AG04450 (cell line): Measurements from ENCODE around the gene OR14A16. TPM values are rescaled to one million over a fixed set of nuclear protein-coding genes. Genes with fewer than 3 reads are reported as not detected.

ENCODE experiments used
- CTCF ChIA-PET: fragments of 300-600, 350-600 bp; formaldehyde crosslinking; extraction: SDS; loops from one replicate; lab custom pipeline; 2022; ENCODE audit warnings: antibody characterized with exemption, inconsistent platforms; lab: Charles Lee
- POLR2A ChIA-PET: fragments of 350-600 bp; formaldehyde crosslinking; extraction: SDS; loops from one replicate; lab custom pipeline; 2021; ENCODE audit warnings: antibody characterized with exemption, inconsistent platforms; lab: Yijun Ruan, JAX
- DNase-seq: peaks from one replicate; pipeline ENCODE4 v3.0.0-alpha.2; 2011; ENCODE audit warnings: low read depth, low spot score
- H3K27ac ChIP-seq: one replicate; pipeline ENCODE4 v1.5.1; 2012; ENCODE audit warnings: low read depth, low read length, control low read depth
- H3K27me3 ChIP-seq: one replicate; pipeline ENCODE4 v1.6.0; 2012; ENCODE audit warnings: low read length; ENCODE audit not compliant: control insufficient read depth, insufficient read depth
- H3K4me3 ChIP-seq: 2 replicates; pipeline ENCODE4 v1.5.1; 2011; ENCODE audit warnings: mild to moderate bottlenecking, low read depth, low read length, control low read depth
- H3K9me3 ChIP-seq: 2 replicates; pipeline ENCODE4 v1.5.1; 2012; ENCODE audit warnings: low read length; ENCODE audit not compliant: control insufficient read depth, insufficient read depth
- polyA minus RNA-seq: library from RNA; depleted of rRNA, polyadenylated mRNA; stranded (reverse); fragments of >200 nt; gene quantifications from 2 replicates; pipeline ENCODE4 v1.2.3, GENCODE V29; 2011; rRNA and poly(A)+ RNA removed
- polyA plus RNA-seq: library from polyadenylated mRNA; depleted of rRNA; stranded (reverse); fragments of >200 nt; gene quantifications from 2 replicates; pipeline ENCODE4 v1.2.3, GENCODE V29; 2011; rRNA removed
- TF ChIP-seq, protein P1 (sequence below): IDR thresholded peaks from 2 replicates; pipeline ENCODE4 v1.5.1; 2011; ENCODE audit warnings: low read depth, low read length, control low read depth, inconsistent platforms

The OR14A16 gene
- not detected in 2 replicates for polyA plus RNA-seq
- not detected in 2 replicates for polyA minus RNA-seq

- CTCF ChIA-PET, result no interaction called here
These were observed at the start of gene OR14A16 for GRCh38 chr1:247824023-247824422. Gene OR14A16, minus strand, starts transcription at chr1:247824119. Its CDS starts 8,390 bp downstream, at chr1:247815729.

GRCh38 chr1:247865416-247865815 is 41.5 kb upstream of the OR14A16 start:
- H3K4me3 ChIP-seq, result no peak overlapping the region
- CTCF ChIA-PET, result no interaction called here
- DNase-seq, result no peak
- no peaks in the 10 kb centered on the region for H3K27me3 ChIP-seq
- POLR2A ChIA-PET, result no interaction called here
- TF ChIP-seq, protein P1, sequence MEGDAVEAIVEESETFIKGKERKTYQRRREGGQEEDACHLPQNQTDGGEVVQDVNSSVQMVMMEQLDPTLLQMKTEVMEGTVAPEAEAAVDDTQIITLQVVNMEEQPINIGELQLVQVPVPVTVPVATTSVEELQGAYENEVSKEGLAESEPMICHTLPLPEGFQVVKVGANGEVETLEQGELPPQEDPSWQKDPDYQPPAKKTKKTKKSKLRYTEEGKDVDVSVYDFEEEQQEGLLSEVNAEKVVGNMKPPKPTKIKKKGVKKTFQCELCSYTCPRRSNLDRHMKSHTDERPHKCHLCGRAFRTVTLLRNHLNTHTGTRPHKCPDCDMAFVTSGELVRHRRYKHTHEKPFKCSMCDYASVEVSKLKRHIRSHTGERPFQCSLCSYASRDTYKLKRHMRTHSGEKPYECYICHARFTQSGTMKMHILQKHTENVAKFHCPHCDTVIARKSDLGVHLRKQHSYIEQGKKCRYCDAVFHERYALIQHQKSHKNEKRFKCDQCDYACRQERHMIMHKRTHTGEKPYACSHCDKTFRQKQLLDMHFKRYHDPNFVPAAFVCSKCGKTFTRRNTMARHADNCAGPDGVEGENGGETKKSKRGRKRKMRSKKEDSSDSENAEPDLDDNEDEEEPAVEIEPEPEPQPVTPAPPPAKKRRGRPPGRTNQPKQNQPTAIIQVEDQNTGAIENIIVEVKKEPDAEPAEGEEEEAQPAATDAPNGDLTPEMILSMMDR, result no peak
- no peak overlapping the region for H3K27ac ChIP-seq
- H3K9me3 ChIP-seq, result peaks cover 31% of the 10 kb centered on the region

More at GRCh38 chr1:247824023-247824422, at the start of gene OR14A16:
- H3K27me3 ChIP-seq, result no peaks in the 10 kb centered on the region
- POLR2A ChIA-PET, result no interaction called here
- no peak for DNase-seq
- H3K9me3 ChIP-seq, result peaks cover 20% of the 10 kb centered on the region
- no peak within 1 kb of the TSS for H3K27ac ChIP-seq
- TF ChIP-seq, protein P1, result no peak
- no peak within 1 kb of the TSS for H3K4me3 ChIP-seq

DNA sequence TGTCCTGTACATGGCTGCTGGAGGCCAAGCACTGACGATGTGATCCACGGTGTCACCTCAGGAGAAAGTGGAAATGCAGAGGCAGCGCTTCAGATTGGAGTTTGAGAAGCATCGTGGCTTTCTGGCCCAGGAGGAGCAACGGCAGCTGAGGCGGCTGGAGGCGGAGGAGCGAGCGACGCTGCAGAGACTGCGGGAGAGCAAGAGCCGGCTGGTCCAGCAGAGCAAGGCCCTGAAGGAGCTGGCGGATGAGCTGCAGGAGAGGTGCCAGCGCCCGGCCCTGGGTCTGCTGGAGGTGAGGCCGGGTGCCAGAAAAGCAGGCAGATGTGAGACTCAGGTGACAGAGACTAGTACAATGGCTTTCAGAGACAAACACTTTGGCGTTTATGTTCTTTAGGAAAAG is 40.7 kb upstream of the OR14A16 start:
- Histone ChIP-seq H3K9me3 (peaks cover 27% of the 10 kb centered on the region), H3K27me3 (no peaks in the 10 kb centered on the region), H3K4me3 (no peak overlapping the region), H3K27ac (no peak overlapping the region)
- POLR2A ChIA-PET, result no interaction called here
- CTCF ChIA-PET, result no interaction called here
- no peak for DNase-seq
- TF ChIP-seq, protein P1, result no peak

GRCh38 chr1:247862756-247863155 is 38.8 kb upstream of the OR14A16 start:
- Histone ChIP-seq H3K4me3 (no peak overlapping the region), H3K27me3 (no peaks in the 10 kb centered on the region), H3K9me3 (peaks cover 32% of the 10 kb centered on the region), H3K27ac (no peak overlapping the region)
- ChIA-PET POLR2A (no interaction called here), CTCF (no interaction called here)
- no peak for DNase-seq
- TF ChIP-seq, protein P1, result no peak

GRCh38 chr1:247857985-247858619 is 34.2 kb upstream of the OR14A16 start:
- Histone ChIP-seq H3K4me3 (no peak overlapping the region), H3K27ac (no peak overlapping the region), H3K27me3 (no peaks in the 10 kb centered on the region), H3K9me3 (peaks cover 38% of the 10 kb centered on the region)
- ChIA-PET POLR2A (no interaction called here), CTCF (no interaction called here)
- TF ChIP-seq, protein P1, result no peak
- no peak for DNase-seq
